ENCODE data around the gene TMEM120B.

DNA sequence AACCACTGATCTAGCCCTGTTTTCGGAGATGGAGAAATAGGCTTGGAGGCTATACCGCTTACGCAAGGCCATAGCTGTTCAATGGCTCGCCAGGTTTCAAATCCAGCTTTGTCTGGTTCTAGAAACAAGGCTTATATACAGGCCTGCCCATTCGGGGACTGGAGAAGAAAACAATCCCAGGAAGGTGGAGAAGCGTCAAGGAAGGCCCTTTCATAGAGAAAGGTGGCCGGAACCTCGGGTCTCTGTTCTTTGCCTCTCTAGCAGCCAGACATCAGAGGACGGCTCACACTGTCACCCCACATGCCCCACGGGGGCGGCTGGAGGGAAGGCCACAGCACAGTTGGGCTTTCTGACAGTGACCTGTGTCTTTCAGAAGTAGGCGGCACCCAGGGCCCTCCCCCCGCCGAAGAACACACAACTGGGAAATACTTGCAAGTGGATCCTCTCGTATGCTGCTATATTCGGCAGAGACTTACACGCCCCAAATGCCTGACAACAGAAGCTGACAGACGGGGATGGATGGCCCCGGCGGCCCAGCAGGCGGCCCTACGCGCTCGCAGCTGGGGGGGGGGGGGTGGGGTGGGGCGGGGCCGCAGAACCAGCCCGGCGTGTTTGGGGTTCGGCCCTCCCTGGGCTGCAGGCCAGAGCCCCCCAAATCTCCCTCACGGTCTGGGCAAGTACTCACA lies 86.7 kb downstream of the TMEM120B start:
- TF ChIP-seq, protein P1, sequence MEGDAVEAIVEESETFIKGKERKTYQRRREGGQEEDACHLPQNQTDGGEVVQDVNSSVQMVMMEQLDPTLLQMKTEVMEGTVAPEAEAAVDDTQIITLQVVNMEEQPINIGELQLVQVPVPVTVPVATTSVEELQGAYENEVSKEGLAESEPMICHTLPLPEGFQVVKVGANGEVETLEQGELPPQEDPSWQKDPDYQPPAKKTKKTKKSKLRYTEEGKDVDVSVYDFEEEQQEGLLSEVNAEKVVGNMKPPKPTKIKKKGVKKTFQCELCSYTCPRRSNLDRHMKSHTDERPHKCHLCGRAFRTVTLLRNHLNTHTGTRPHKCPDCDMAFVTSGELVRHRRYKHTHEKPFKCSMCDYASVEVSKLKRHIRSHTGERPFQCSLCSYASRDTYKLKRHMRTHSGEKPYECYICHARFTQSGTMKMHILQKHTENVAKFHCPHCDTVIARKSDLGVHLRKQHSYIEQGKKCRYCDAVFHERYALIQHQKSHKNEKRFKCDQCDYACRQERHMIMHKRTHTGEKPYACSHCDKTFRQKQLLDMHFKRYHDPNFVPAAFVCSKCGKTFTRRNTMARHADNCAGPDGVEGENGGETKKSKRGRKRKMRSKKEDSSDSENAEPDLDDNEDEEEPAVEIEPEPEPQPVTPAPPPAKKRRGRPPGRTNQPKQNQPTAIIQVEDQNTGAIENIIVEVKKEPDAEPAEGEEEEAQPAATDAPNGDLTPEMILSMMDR (IDR thresholded peaks at IDR 0.05; ENCODE audit: low read depth, low read length, poor library complexity, severe bottlenecking): no peak
- TF ChIP-seq EZH2phosphoT487 (IDR thresholded peaks at IDR 0.05; ENCODE audit: borderline replicate concordance, low read length): no peak

All from DOHH2 (cell line).